Ishikawa (cell line): Measurements from ENCODE around the gene CACNA1A.

Experiments used
- CREB1 ChIP-seq: IDR thresholded peaks from 2 replicates; pipeline ENCODE4 v1.6.1; 2012; ENCODE audit warnings: low read depth
- RAD21 ChIP-seq: IDR thresholded peaks from 2 replicates; pipeline ENCODE4 v1.6.1; 2012; ENCODE audit warnings: low read depth
- TF ChIP-seq, protein P1 (sequence below): IDR thresholded peaks from 2 replicates; pipeline ENCODE4 v1.6.1; 2012; ENCODE audit warnings: low read depth, mild to moderate bottlenecking

DNA sequence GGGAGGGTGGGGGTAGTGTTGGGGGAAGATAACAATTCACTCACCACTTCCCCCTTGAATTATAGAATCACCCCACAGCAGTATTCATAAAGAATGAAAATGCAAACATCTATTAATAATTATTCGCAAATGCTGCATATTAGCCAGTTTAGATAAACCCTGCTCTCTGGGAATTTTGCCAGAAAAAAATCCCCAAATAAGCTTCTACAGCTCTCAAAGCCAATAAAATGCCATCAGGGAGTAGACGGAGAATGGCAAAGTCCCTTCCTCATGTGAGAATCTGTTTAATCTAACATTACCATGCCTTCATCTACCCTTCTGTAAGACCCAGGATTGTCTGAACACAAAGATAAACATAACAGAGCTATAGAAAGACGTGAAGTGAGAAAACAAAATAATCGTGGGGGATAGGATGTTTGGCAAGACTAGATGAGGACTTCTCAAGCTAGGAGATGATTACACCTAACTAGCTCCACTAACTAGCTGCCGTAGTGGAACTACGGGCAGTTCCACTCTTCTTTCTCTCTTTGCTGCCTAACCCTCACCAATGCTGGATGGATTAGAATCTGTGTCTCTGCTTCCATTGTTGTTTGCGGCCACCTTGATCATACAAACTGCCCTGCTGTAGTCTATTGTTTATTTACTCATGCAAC, 32.4 kb upstream of the CACNA1A start:
- TF ChIP-seq RAD21 = no peak
- TF ChIP-seq CREB1 = no peak
- TF ChIP-seq, protein P1, sequence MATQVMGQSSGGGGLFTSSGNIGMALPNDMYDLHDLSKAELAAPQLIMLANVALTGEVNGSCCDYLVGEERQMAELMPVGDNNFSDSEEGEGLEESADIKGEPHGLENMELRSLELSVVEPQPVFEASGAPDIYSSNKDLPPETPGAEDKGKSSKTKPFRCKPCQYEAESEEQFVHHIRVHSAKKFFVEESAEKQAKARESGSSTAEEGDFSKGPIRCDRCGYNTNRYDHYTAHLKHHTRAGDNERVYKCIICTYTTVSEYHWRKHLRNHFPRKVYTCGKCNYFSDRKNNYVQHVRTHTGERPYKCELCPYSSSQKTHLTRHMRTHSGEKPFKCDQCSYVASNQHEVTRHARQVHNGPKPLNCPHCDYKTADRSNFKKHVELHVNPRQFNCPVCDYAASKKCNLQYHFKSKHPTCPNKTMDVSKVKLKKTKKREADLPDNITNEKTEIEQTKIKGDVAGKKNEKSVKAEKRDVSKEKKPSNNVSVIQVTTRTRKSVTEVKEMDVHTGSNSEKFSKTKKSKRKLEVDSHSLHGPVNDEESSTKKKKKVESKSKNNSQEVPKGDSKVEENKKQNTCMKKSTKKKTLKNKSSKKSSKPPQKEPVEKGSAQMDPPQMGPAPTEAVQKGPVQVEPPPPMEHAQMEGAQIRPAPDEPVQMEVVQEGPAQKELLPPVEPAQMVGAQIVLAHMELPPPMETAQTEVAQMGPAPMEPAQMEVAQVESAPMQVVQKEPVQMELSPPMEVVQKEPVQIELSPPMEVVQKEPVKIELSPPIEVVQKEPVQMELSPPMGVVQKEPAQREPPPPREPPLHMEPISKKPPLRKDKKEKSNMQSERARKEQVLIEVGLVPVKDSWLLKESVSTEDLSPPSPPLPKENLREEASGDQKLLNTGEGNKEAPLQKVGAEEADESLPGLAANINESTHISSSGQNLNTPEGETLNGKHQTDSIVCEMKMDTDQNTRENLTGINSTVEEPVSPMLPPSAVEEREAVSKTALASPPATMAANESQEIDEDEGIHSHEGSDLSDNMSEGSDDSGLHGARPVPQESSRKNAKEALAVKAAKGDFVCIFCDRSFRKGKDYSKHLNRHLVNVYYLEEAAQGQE = no peak
